GM12874 (cell line): ENCODE results near the gene CCDC88A.
A peak's percentile ranks its signal among the peaks of the same experiment; 100 is the strongest.

Source experiments
- CTCF ChIP-seq: IDR thresholded peaks from 2 replicates; pipeline ENCODE4 v1.5.1; 2011; ENCODE audit warnings: low read depth, mild to moderate bottlenecking, control low read depth, low read length, moderate library complexity; ENCODE audit not compliant: insufficient read depth

Gene CCDC88A

DNA sequence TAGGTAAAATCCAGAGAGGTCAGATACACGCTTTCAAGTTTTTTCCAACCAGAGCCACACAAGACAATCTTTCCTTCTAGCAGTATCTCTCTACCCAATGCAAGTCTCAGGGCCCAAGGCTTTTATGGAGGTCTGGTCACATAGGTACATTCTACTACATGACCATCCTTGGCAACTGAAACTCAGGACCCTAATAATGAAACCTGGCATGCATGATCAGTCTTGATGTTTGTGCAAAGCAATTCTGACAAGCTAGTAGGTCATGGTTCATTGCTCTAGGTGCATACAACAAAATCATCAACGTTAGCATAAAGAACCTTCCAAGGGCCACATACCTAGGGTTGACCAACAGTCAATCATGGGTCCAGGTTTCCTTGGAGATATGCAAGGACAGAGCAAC is 33.2 kb upstream of the CCDC88A start:
- TF ChIP-seq CTCF, result no peak

GRCh38 chr2:55451699-55452098 is 32.0 kb upstream of the CCDC88A start:
- no peak for TF ChIP-seq CTCF

DNA sequence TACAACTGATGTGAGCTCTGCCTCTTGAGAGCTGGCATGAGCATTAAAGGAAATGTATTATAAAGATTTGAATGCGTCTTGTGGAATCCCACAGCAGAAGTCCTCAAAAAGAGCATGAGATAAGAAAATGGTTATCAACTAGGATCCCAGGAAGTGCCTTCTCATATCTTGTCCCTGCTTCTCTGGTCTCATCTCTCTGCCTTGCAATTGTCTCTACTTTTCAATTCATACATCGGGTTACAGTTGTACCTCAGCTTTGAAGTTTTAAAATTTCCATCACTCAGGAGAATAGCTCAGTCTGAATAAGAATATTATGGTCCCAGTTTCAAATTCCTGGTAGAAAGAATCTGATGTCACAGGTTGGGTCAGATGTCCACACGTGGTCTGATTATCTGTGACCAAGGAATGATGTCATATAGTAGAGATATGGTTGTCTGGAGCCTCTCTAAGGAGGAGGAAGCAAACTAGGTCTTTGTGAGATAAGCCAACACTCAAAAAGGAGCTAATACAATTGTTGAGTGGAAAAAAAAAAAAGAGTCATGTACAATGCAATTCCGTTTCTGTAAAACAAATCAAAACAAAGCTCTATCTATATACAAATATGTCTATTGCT is 21.7 kb upstream of the CCDC88A start:
- TF ChIP-seq CTCF, result no peak

DNA sequence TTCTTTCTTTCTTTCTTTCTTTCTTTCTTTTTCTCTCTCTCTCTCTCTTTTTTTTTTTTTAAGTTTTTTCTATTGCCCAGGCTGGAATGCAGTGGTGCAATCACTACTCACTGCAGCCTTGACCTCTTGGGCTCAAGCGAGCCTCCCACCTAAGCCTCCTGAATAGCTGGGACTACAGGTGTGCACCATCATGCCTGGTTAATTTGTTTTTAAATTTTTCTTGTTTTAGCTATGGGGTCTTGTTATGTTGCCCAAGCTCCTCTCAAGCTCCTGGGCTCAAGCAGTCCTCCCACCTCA is 19.4 kb upstream of the CCDC88A start:
- TF ChIP-seq CTCF, result no peak

- no peak for TF ChIP-seq CTCF
Observed at GRCh38 chr2:55438391-55439100, 18.9 kb upstream of the CCDC88A start.

DNA sequence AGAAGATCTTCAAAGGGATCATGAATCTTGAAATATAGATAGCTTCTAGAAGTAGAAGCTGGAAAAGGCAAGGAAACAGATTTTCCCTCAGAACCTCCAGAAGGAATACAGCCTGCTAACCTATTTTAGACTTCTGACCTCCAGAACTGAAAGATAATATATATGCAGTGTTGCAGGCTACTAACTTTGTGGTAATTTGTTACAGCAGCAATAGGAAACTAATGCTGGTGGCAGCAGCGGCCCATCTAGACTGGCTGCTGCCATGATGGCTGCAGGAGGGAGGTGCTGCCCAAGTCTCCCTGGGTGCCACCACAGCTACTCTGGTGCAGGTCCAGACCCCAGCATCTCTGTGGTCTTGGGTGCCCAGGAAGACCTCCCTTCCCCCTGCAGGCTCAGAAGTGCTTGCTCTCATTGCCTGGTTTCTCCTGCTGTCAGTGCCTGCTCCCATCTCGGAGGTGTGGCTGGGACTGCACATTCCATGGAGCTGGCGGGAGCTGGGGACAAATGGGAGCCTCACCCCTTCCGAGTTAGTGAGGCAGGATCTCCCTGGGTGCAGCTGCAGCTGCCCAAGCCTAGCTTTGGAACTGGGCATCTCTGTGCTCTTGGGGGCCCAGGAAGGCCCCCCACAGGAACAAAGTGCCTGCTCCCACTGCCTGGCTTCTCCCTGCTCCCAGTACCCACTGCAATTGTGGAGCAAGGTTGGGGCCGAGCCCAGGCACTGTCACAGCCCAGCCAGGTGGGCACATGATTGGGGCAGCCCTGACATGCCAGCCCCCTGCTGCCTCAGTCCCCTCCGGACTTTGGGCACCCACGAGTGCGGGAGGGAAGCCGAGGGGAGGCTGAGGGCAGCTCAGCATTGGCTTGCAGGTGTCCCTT is 18.1 kb upstream of the CCDC88A start:
- no peak for TF ChIP-seq CTCF

DNA sequence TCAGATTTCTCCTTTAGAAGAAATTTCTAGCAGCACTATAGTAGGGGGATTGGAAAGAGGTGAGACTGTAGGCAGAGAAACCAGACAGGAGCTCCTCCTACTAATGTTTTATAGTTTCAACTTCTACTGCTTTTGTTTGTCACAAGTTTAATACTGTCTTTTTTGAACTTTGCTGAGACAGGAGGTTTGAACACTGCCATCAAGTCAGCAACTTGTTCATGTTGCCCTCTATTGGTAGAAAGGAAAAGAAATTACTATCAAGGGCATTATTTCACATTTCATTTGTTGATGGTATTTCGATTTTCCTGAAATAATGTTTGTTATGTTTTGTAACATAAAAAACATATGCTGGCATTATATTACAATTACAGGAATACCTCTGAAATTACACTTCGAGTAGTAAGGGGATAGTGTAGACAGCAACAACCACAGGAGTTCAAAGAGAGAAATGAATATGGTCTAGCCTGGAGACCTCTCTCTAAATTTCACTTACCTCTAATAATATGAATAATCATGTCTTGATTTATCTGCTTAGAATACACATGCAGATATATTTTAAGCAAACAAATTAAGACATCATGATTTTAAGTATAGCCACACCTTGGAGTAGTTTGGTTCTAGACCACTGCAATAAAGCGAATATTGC is 12.4 kb upstream of the CCDC88A start:
- peak; percentile 45; the same call in 1 of the 2 replicates for TF ChIP-seq CTCF
